Activated naive CD4-positive, alpha-beta T cell treated with anti-CD3 and anti-CD28 coated beads, Interleukin-2, amount 50 U/mL, for 24 hours (primary cell): Measurements from ENCODE around the gene TOX4.

ENCODE experiments used
- H3K27ac Mint-ChIP-seq: one replicate; pipeline ENCODE4 v1.8.0; 2021; ENCODE audit warnings: mild to moderate bottlenecking, mixed read lengths
- H3K27me3 Mint-ChIP-seq: one replicate; pipeline ENCODE4 v1.8.0; 2021; ENCODE audit warnings: mixed read lengths
- H3K36me3 Mint-ChIP-seq: one replicate; pipeline ENCODE4 v1.8.0; 2021; ENCODE audit warnings: mixed read lengths
- H3K4me1 Mint-ChIP-seq: one replicate; pipeline ENCODE4 v1.8.0; 2021; ENCODE audit warnings: mixed read lengths
- H3K4me3 Mint-ChIP-seq: one replicate; pipeline ENCODE4 v1.8.0; 2021; ENCODE audit warnings: mild to moderate bottlenecking, mixed read lengths
- H3K9me3 Mint-ChIP-seq: one replicate; pipeline ENCODE4 v1.8.0; 2021; ENCODE audit warnings: mixed read lengths

TOX4 gene

DNA sequence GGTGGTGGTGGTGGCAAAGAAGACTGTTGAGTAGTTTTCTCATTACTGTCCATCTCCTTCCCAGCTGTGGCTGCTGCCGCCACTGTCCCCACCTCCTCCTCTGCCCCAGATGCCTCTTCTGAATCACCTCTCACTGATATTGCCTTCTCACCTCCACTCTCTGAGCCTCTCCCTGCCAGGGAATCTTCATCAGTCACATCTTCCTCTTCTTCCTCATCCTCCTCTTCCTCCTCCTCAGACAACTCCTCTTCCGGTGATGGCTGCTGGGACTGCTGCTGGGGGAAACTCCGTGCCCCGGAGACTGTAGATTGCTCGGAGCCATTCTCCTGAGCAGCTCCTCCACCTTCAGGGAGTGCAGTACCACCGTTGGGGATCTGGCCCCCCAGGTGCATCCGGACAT lies 46.2 kb downstream of the TOX4 start:
- Mint-ChIP-seq H3K27me3 (no peaks in the 10 kb centered on the region), H3K9me3 (no peaks in the 10 kb centered on the region), H3K27ac (no peak overlapping the region), H3K36me3 (no peaks in the 10 kb centered on the region), H3K4me3 (no peak overlapping the region), H3K4me1 (peaks cover 22% of the 10 kb centered on the region)

DNA sequence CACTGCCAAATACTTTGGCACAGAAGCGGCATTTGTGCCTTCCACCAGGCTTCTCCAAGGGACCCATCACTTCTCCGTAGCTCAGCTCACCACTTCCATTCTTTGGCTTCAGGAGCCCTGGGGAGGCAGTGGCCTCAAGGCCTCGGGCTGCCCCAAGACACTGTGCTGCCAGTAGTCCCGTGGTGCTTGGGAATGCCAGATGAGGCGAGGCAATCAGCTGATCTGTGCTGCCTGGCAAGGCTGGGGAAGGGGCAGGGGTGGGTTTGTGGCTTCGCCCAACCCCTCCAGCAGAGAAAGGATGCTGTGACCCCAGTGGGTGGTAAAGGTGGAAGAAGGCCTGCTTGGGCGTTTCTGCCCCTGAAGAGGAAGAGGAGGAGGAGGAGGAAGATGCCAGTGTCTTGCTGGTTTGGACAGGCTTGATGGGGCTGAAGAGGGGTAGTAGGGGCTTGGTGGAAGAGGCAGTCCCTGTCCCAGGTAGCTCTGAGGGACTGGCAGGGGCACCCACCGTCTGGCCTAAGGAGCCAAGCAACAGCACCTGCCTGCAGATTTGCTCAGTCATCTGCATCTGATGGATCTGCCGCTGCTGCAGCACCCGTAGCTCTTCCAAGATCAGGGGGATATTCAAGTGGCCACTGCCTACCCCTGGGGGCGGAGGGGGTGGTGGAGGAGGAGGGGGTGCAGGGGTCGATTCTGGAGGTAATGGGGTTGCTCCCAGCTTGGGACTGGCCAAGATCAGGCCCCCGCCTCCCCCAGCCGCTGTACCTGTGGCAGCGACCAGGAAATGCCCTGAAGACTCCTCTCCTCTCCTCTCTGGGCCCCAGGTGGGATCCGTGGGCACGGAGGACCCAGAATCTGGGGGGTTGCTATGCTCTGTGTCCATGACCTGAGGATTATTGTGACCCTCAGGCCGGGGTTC lies 47.8 kb downstream of the TOX4 start:
- Mint-ChIP-seq H3K36me3 (no peaks in the 10 kb centered on the region), H3K4me1 (peaks cover 22% of the 10 kb centered on the region), H3K9me3 (no peaks in the 10 kb centered on the region), H3K4me3 (peak overlapping the region; percentile 83), H3K27ac (no peak overlapping the region), H3K27me3 (no peaks in the 10 kb centered on the region)

DNA sequence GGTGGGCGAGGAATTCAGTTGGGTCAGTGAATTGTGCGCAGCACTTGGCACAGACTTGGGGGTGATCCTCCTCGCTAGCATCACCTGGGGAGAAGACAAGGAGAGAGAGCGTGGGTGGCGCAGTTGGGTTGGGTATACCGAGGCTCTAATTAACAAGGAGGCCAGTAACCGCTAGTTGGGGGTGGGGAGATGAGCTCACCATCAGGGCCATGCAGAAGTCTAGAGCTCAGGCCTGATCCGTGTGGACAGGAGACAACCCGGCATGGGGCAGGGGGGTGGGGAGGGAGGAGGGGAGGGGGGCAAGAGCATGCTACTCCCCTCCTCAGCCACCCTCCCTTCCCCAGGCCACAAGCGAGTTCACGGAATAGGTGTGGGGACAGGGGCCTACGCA lies 48.6 kb downstream of the TOX4 start:
- peak overlapping the region; percentile 48 for H3K27ac Mint-ChIP-seq
- H3K27me3 Mint-ChIP-seq, result no peaks in the 10 kb centered on the region
- no peaks in the 10 kb centered on the region for H3K36me3 Mint-ChIP-seq
- peak overlapping the region; percentile 83 for H3K4me3 Mint-ChIP-seq
- peaks cover 22% of the 10 kb centered on the region for H3K4me1 Mint-ChIP-seq
- no peaks in the 10 kb centered on the region for H3K9me3 Mint-ChIP-seq

DNA sequence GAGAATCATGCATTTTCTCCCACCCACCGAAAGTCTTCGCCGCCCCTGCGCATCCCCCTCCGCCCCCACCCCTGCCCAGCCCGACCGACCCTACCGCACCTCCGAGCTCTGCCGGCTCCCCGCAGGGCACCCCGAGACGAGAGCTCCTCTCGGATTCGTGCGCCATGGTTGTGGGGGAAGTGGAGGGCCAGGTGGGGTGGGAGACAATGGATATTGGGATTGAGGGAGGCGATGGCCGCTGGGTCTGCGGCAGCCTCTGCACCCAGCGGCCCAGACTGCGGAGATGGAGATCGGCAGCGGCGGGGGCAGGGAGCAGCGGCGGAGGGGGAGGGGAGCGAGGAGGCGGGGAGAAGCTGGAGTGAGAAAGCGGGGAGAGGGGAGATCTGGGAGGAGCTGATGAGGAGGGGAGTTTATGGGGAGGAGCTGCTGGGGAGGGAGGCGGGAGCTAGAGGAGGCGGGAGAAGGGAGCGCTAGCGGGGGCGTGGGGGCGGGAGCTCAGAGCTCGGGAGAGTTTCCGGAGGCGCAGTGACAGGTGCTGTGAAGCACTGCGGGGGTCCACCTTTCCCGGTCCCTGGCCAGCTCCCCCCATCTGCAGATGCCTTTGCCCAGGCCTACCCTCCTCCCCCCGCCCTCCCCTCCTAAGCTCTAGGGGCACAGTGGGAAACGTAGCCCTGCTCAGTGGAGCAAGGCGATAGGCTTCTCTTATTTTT lies 49.1 kb downstream of the TOX4 start, which contains the start of gene SALL2:
SALL2 (minus strand) TSS at position 385 of the 710 bp plus-strand sequence; CDS start at position 166, 219 bp downstream.
- Mint-ChIP-seq H3K4me1 (peaks cover 22% of the 10 kb centered on the region), H3K27me3 (no peaks in the 10 kb centered on the region), H3K27ac (peak within 1 kb of the TSS; percentile 48), H3K4me3 (peak within 1 kb of the TSS; percentile 83), H3K9me3 (no peaks in the 10 kb centered on the region), H3K36me3 (no peaks in the 10 kb centered on the region)

DNA sequence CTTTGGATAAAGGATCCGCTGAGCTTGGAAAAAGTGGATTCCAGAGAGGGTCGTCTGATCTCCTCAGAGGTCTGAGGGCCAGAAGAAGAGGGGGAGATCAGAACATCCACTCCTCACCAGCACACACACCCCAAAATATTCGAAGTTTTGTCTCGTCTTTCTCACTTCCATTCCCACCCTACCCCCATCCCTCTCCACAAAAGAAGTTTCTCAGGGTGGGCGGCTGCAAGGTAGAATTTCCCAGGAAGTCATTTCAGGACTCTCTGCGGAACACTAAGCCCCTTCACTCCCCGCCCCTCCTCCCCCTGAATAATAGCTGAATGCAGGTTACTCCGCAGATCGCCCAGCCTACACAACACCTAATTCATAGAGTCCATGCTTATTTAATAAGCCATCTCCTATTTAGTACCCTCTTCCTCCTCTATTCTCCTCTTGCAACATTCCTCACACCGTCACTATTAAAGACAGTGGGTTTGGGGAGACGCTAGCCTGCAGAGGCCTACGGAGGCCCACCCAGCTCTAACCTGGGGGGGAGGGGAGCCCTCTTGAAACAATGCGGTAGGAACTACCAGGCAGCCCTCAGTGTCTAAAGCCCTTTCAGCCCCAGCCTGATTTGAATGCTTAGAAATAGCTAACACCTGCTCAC lies 49.8 kb downstream of the TOX4 start:
- no peak overlapping the region for H3K27ac Mint-ChIP-seq
- H3K4me3 Mint-ChIP-seq, result peak overlapping the region; percentile 83
- no peaks in the 10 kb centered on the region for H3K27me3 Mint-ChIP-seq
- H3K36me3 Mint-ChIP-seq, result no peaks in the 10 kb centered on the region
- peaks cover 22% of the 10 kb centered on the region for H3K4me1 Mint-ChIP-seq
- H3K9me3 Mint-ChIP-seq, result no peaks in the 10 kb centered on the region

DNA sequence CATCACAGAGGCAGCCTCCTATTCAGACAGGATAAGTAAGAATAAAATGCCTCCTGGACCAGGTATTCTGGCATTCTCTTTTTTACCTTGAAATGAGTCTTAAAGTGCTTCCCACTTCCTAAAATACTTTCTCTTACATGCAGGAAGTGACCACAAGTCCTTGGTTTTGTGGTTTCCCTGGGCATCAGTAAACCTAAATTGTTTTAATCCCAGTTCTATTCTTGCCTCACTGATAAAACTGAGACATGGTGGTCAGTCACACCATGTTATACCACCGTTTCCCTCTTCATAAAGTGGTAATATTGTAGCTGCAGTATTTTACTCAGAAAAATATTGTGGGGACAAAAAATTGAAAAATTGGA lies 50.3 kb downstream of the TOX4 start:
- H3K36me3 Mint-ChIP-seq, result no peaks in the 10 kb centered on the region
- peak overlapping the region; percentile 83 for H3K4me3 Mint-ChIP-seq
- no peak overlapping the region for H3K27ac Mint-ChIP-seq
- H3K27me3 Mint-ChIP-seq, result no peaks in the 10 kb centered on the region
- no peaks in the 10 kb centered on the region for H3K9me3 Mint-ChIP-seq
- H3K4me1 Mint-ChIP-seq, result peaks cover 19% of the 10 kb centered on the region

DNA sequence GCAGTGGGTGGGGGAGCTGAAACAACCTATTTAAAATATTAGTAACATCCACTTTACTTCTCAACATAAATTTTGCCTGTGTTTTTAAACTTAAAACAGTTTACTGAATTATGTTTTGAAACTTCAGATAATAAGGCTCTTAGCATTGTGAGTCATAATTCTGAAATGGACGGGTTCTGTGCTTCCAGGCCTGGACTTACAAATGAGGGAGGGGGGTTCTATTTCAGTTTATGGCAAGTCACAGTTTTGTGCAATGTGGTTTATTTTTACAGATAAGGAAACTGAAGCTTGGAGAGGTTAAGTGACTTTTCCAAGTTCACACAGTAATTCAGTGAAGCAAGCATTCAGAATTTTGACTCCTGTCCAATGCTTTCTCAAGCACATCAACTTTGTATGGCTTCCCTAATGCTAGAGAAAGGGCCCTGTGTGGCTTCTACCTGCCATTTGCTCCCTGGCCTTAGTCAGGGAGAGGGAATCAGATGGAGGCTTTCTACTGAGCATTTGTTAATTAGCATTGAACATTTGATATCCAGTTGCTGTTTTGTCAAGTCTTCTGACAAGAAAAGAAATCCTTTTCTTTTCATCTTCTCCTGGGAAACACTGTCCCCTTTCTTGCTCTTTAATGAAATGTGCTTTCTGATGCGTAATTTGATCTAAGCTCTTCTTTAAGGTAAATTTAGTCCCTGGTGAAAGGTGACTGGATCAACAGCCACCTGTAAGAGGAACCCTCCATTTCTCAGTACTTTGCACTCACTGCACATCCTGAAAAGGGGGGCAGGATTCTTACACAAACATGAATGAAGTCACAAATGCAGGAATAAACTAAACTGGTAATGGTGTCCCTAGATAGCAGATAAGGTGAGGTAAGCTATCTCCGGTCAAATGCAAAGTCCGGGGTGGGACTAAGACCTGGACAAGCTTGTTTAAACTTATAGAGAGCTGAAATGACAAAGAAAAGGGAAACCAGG lies 51.7 kb downstream of the TOX4 start:
- Mint-ChIP-seq H3K27me3 (peaks cover 1% of the 10 kb centered on the region), H3K36me3 (no peaks in the 10 kb centered on the region), H3K27ac (no peak overlapping the region), H3K4me1 (peaks cover 18% of the 10 kb centered on the region), H3K4me3 (no peak overlapping the region), H3K9me3 (no peaks in the 10 kb centered on the region)

DNA sequence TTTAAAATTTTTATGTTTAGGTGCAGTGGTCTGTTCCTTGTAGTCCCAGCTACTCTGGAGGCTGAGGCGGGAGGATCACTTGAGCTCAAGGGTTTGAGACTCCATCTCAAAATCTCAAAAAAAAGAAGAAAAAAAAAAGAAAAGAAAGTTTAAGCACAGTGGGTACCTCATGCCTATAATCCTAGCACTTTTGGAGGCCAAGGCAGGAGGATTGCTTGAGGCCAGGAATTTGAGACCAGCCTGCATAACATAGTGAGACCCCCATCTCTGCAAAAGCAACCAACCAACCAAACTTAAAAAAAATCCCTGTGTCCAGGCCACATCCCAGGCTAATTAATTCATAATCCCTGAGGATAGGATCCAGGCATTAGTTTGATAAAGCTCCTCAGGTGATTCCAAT lies 52.5 kb downstream of the TOX4 start:
- Mint-ChIP-seq H3K27ac (no peak overlapping the region), H3K27me3 (peaks cover 5% of the 10 kb centered on the region), H3K36me3 (no peaks in the 10 kb centered on the region), H3K4me3 (no peak overlapping the region), H3K9me3 (no peaks in the 10 kb centered on the region), H3K4me1 (peaks cover 18% of the 10 kb centered on the region)

DNA sequence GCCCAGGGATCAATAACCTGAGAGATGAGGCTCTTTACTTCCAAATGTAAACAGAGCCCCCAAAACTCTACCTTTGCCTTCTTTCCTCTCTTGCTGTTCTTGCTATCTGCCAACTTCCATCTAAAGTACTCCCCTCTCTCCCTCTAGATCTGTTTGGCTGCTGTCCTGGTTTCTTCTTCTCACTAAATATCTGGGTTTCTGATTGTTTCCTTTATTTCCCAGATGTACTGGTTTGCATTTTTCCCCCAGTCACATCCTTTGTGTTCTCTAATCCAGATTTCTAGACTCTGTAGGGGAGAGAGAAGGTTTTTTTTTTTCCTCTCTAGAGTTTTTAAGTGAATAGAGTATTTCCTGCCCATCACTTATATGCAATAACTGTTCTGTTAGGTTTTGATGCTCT lies 56.3 kb downstream of the TOX4 start:
- H3K27me3 Mint-ChIP-seq, result peaks cover 22% of the 10 kb centered on the region
- no peaks in the 10 kb centered on the region for H3K9me3 Mint-ChIP-seq
- H3K4me3 Mint-ChIP-seq, result no peak overlapping the region
- H3K36me3 Mint-ChIP-seq, result peaks cover 6% of the 10 kb centered on the region
- no peak overlapping the region for H3K27ac Mint-ChIP-seq
- H3K4me1 Mint-ChIP-seq, result peaks cover 9% of the 10 kb centered on the region

DNA sequence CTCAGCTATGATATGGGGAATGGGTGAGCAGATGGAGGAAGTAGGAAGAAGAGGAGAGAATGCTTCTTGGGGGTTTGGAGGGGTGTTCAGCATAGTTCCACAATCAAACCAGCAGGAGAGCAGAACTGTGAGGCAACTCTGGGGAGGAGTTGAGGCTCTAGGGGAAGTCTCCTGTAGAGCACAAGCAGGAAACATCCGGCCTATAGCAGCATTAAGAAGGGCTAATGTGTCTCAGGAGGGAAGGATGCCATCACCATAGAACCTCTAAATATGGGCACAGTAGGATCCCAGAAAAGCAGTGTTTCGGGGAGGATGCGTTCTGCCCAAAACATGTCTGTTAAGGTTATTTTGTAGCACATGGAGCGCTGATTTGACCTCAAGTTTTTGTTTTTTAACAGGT lies 57.6 kb downstream of the TOX4 start:
- Mint-ChIP-seq H3K9me3 (no peaks in the 10 kb centered on the region), H3K27ac (no peak overlapping the region), H3K4me1 (peaks cover 9% of the 10 kb centered on the region), H3K27me3 (peaks cover 33% of the 10 kb centered on the region), H3K36me3 (peaks cover 6% of the 10 kb centered on the region), H3K4me3 (no peak overlapping the region)

DNA sequence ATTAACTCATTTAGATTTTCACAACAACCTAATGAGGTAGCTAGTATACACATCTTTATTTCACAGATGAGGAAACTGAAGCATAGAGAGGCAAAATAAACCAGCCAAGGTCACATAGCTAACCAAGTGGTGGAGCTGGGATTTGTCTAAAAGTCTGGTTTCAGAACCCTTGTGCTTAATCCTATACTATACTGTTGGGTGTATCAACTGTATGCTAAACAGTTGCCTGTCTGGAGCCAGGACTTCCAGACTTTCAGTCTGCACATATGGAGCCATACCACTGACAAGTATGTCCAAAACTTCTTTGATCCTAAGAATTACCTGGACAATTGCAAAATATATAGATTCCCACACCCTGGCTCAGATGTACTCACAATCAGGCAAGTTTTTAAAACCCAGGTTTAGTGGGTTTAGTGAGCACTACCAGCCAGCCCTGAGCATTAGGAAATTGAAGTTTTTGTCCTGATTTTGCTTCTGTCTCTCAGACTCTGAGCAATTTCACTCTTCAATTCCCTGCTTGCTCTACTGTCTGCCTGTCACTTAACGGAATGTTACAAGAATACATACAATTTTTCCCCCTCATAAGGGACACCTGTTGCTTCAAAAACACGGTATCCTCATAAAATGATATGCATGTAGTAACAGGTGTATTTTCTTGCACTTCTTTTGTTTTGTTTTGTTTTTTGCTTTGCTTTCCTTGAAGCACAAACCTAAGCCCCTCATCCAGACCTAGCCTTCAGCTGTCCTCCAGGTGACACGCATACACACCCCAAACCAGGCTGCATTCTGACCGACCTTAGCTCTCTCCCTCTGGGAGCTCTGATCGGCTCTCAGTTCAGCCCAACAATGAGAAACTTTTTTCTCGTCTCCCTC lies 58.8 kb downstream of the TOX4 start:
- Mint-ChIP-seq H3K4me1 (peaks cover 9% of the 10 kb centered on the region), H3K27me3 (peaks cover 36% of the 10 kb centered on the region), H3K27ac (no peak overlapping the region), H3K9me3 (no peaks in the 10 kb centered on the region), H3K4me3 (no peak overlapping the region), H3K36me3 (peaks cover 6% of the 10 kb centered on the region)

DNA sequence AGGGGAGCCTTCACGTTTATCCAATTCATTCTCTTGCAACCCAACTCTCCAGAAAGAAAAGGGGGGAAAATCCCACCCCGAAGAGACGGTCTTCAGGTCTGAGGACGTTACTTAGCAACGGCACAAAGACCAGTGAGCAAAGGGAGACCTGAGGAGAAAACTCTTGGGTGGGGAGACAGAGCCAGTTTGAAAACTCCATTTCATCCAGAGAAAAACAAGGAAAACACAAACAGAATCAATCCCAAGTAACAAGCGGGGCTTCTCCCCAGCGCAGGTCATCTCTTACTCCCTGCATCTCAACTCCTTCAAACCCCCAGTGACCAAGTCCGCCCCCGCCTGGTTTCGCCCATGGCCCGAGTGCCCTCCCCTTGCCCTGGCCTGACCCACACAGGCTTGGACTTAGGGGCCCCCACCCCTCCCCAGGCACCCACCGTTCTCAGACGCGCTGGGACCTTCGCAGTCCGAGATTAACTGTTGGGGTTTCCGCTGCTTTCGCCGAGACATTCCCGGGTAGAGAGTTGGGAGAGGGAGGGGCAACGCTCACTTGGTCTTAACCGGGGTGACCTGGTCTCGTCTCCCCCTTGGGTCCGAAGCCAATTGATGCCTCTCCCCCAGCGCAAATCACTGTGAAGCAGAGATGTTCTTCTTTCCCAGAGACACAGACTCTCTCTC lies 59.6 kb downstream of the TOX4 start:
- Mint-ChIP-seq H3K27me3 (peaks cover 36% of the 10 kb centered on the region), H3K27ac (no peak overlapping the region), H3K4me1 (peaks cover 9% of the 10 kb centered on the region), H3K4me3 (no peak overlapping the region), H3K36me3 (peaks cover 6% of the 10 kb centered on the region), H3K9me3 (no peaks in the 10 kb centered on the region)

DNA sequence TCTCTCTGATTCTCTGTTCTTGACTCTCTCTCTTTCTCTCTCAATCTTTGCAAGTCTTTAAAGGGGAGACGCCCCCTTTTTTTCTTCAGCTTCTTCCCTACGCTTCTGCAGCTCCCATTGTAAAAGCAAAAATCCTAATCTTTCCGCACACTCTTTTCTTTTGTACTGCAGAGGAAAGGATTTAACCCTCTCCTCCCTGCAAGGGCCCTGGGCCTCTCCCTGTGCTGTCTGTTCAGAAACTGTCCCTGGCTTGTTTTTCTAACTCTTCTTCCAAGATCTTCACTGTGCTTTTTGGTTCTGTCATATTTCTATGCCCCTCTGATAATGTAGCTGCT lies 60.1 kb downstream of the TOX4 start:
- Mint-ChIP-seq H3K27ac (no peak overlapping the region), H3K4me3 (no peak overlapping the region), H3K36me3 (peaks cover 6% of the 10 kb centered on the region), H3K4me1 (peaks cover 9% of the 10 kb centered on the region), H3K27me3 (peaks cover 36% of the 10 kb centered on the region), H3K9me3 (no peaks in the 10 kb centered on the region)
